HG02840 (cell line): ENCODE measurements around the gene TBCD.

Experiments
- ATAC-seq: cut with Tn5 transposase; IDR thresholded peaks from one replicate; pipeline ENCODE4 v1.9.1; 2021; ENCODE audit warnings: mild to moderate bottlenecking, moderate library complexity, moderate number of reproducible peaks; ENCODE audit not compliant: unreplicated experiment, low FRiP score

The TBCD gene

GRCh38 chr17:82843904-82844680 is 92.2 kb downstream of the TBCD start:
- no peak for ATAC-seq

- no peak for ATAC-seq
Observed at GRCh38 chr17:82844796-82845162, 92.9 kb downstream of the TBCD start.

GRCh38 chr17:82845163-82845807 is 93.4 kb downstream of the TBCD start:
- no peak for ATAC-seq

GRCh38 chr17:82846061-82846691 is 94.3 kb downstream of the TBCD start:
- ATAC-seq: no peak

GRCh38 chr17:82848022-82848592 is 96.2 kb downstream of the TBCD start:
- no peak for ATAC-seq

- ATAC-seq: no peak
Observed at GRCh38 chr17:82849076-82849945, 97.4 kb downstream of the TBCD start.

- ATAC-seq: no peak
Observed at GRCh38 chr17:82851381-82851780, 99.5 kb downstream of the TBCD start.

- ATAC-seq: no peak
Observed at GRCh38 chr17:82854226-82854625, 102.4 kb downstream of the TBCD start.

GRCh38 chr17:82856361-82856760 is 104.5 kb downstream of the TBCD start:
- no peak for ATAC-seq

GRCh38 chr17:82858376-82859126 is 106.7 kb downstream of the TBCD start:
- ATAC-seq: no peak

- no peak for ATAC-seq
Observed at GRCh38 chr17:82859431-82860403, 107.9 kb downstream of the TBCD start.

GRCh38 chr17:82860606-82861392 is 108.9 kb downstream of the TBCD start:
- ATAC-seq: no peak

GRCh38 chr17:82861393-82861775 is 109.5 kb downstream of the TBCD start:
- ATAC-seq: no peak

GRCh38 chr17:82862191-82862590 is 110.3 kb downstream of the TBCD start:
- no peak for ATAC-seq

- ATAC-seq: no peak
Observed at GRCh38 chr17:82862737-82863382, 111.0 kb downstream of the TBCD start.

- ATAC-seq: no peak
Observed at GRCh38 chr17:82863383-82863940, 111.6 kb downstream of the TBCD start.
